Suprapubic skin (tissue), 4 donors: ENCODE results near the gene IKZF1.

Experiments used
- EP300 ChIP-seq: sonication (generic); formaldehyde crosslinking; IDR thresholded peaks from one replicate; pipeline ENCODE4 v1.6.1; 2017; ENCODE audit warnings: antibody characterized with exemption
- POLR2A ChIP-seq, 2 donors: fragments of 450-650 bp; IDR thresholded peaks; one replicate each; pipeline ENCODE4 v1.6.1; 2017; ENCODE audit warnings: antibody characterized with exemption in 2 of 2, mild to moderate bottlenecking in 2 of 2, moderate library complexity in 2 of 2
- POLR2AphosphoS5 ChIP-seq, 3 donors: sonication (generic); formaldehyde crosslinking; IDR thresholded peaks; one replicate each; pipeline ENCODE4 v1.6.1; 2017; ENCODE audit warnings: antibody characterized with exemption in 3 of 3
- TF ChIP-seq, protein P1 (sequence below), 2 donors: fragments of 200-600 bp in 1 of 2; fragments of 450-650 bp in 1 of 2; sonication (generic) in 1 of 2; IDR thresholded peaks; one replicate each; pipeline ENCODE4 v1.5.1; 2016 to 2019; ENCODE audit warnings: antibody characterized with exemption in 2 of 2, mild to moderate bottlenecking in 1 of 2, moderate library complexity in 1 of 2

DNA sequence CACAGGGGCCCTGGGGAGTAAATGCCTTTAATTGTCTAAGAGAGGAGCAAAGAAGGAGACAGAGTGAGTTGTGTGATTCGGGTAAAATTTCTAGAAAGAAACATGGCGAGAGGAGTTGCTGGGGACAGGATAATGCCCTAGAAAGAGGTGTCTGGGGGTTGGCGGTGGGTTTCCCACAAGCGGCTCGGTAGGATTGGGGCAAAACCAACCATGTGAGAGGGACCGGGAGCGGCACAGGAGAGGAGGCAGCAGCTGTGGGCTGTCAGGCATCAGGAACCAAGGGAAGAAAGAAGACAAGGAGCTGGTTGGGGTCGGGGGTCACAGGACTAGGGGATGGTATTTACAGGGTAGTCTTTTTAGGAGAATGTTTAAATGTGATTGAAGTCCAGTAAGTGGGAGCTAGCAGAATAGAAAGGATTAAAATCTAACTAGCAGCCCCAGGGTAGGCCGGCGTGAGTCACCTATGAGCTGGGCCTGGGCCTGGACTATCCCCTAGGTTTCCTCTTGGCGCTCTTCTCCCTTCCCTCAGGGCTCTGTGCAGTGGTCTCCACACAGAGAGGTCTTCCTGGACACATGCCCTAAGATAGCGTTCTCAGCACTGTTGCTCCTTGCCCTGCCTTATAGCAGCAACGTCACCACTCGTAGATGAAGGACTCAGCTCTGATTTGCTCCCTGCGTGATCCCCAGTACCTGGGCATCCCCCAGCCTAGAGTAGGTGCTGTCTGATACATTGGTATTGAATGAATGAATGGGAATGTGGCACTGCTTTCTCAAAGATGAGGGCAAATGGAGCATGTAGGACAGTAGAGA, 32.6 kb downstream of the IKZF1 start:
- TF ChIP-seq POLR2AphosphoS5 (IDR thresholded peaks at IDR 0.05) (no peak), POLR2A (IDR thresholded peaks at IDR 0.05) (no peak), EP300 (no peak)
- TF ChIP-seq, protein P1, sequence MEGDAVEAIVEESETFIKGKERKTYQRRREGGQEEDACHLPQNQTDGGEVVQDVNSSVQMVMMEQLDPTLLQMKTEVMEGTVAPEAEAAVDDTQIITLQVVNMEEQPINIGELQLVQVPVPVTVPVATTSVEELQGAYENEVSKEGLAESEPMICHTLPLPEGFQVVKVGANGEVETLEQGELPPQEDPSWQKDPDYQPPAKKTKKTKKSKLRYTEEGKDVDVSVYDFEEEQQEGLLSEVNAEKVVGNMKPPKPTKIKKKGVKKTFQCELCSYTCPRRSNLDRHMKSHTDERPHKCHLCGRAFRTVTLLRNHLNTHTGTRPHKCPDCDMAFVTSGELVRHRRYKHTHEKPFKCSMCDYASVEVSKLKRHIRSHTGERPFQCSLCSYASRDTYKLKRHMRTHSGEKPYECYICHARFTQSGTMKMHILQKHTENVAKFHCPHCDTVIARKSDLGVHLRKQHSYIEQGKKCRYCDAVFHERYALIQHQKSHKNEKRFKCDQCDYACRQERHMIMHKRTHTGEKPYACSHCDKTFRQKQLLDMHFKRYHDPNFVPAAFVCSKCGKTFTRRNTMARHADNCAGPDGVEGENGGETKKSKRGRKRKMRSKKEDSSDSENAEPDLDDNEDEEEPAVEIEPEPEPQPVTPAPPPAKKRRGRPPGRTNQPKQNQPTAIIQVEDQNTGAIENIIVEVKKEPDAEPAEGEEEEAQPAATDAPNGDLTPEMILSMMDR (IDR thresholded peaks at IDR 0.05): no peak
